Neural cell (in vitro differentiated cells): ENCODE data around the gene RNGTT. TPM values are rescaled to one million over a fixed set of nuclear protein-coding genes. Genes with fewer than 3 reads are reported as not detected.

Source experiments
- H2AFZ ChIP-seq: fragments of 200-600, 300-800 bp; sonication (generic), shearing (Covaris generic); 2 replicates; pipeline ENCODE4 v1.6.0; 2014; ENCODE audit warnings: low read depth, mild to moderate bottlenecking, antibody characterized with exemption, low read length, moderate library complexity
- H3F3A ChIP-seq: fragments of 200-600 bp; shearing (Covaris generic); 2 replicates; pipeline ENCODE4 v1.6.1; 2016; ENCODE audit warnings: mild to moderate bottlenecking, moderate library complexity, mixed read lengths, antibody characterized with exemption, low read length; ENCODE audit not compliant: insufficient read depth, poor library complexity, severe bottlenecking
- H3K27ac ChIP-seq: fragments of 200-600, 300-800 bp; sonication (generic), shearing (Covaris generic); 2 replicates; pipeline ENCODE4 v1.5.1; 2014; ENCODE audit warnings: mild to moderate bottlenecking, low read length, moderate library complexity
- H3K27me3 ChIP-seq: fragments of 300-800, 200-600 bp; sonication (generic), shearing (Covaris generic); 2 replicates; pipeline ENCODE4 v1.6.0; 2014; ENCODE audit warnings: mild to moderate bottlenecking, low read depth, low read length, moderate library complexity; ENCODE audit not compliant: insufficient read depth
- H3K36me3 ChIP-seq: fragments of 300-800, 200-600 bp; sonication (generic), shearing (Covaris generic); 2 replicates; pipeline ENCODE4 v1.5.1; 2014; ENCODE audit warnings: mild to moderate bottlenecking, antibody characterized with exemption, low read length, moderate library complexity; ENCODE audit not compliant: insufficient read depth
- H3K4me2 ChIP-seq: fragments of 300-800, 200-600 bp; sonication (generic), shearing (Covaris generic); 2 replicates; pipeline ENCODE4 v1.6.0; 2014; ENCODE audit warnings: mild to moderate bottlenecking, low read length
- H3K4me3 ChIP-seq: fragments of 300-800, 200-600 bp; sonication (generic), shearing (Covaris generic); 2 replicates; pipeline ENCODE4 v1.5.1; 2014; ENCODE audit warnings: mild to moderate bottlenecking, low read length, moderate library complexity
- H3K79me2 ChIP-seq: fragments of 200-600 bp; shearing (Covaris generic); replicated peaks from 2 replicates; pipeline ENCODE4 v1.6.0; 2014; ENCODE audit warnings: mild to moderate bottlenecking, low read length, moderate library complexity; ENCODE audit not compliant: insufficient read depth
- H3K9ac ChIP-seq: fragments of 300-800, 200-600 bp; sonication (generic), shearing (Covaris generic); 2 replicates; pipeline ENCODE4 v1.6.1; 2016; ENCODE audit warnings: mild to moderate bottlenecking, low read length, mixed read lengths
- H3K9me2 ChIP-seq: fragments of 200-600 bp; shearing (Covaris generic); 2 replicates; pipeline ENCODE4 v1.6.1; 2016; ENCODE audit warnings: mild to moderate bottlenecking, low read length, mixed read lengths; ENCODE audit not compliant: insufficient read depth
- H3K9me3 ChIP-seq: fragments of 200-600, 300-800 bp; sonication (generic), shearing (Covaris generic); 2 replicates; pipeline ENCODE4 v1.6.1; 2016; ENCODE audit warnings: mild to moderate bottlenecking, mixed run types, low read length, moderate library complexity, mixed read lengths
- H4K20me1 ChIP-seq: fragments of 200-600 bp; shearing (Covaris generic); 2 replicates; pipeline ENCODE4 v1.6.1; 2016; ENCODE audit warnings: mild to moderate bottlenecking, mixed run types; ENCODE audit not compliant: insufficient read depth
- CTCF ChIP-seq: fragments of 450-650 bp; IDR thresholded peaks from 2 replicates; pipeline ENCODE4 v1.5.1; 2014; ENCODE audit warnings: antibody characterized with exemption, mild to moderate bottlenecking, moderate library complexity; ENCODE audit not compliant: poor library complexity, severe bottlenecking
- EP300 ChIP-seq: fragments of 450-650 bp; conservative IDR thresholded peaks from 2 replicates; pipeline ENCODE4 v1.6.1; 2014; ENCODE audit warnings: antibody characterized with exemption, mild to moderate bottlenecking, moderate library complexity; ENCODE audit not compliant: poor library complexity, severe bottlenecking
- EZH2 ChIP-seq: fragments of 200-600, 300-800 bp; shearing (Covaris generic), sonication (generic); IDR thresholded peaks from 2 replicates; pipeline ENCODE4 v1.6.1; 2014; ENCODE audit warnings: antibody characterized with exemption, low read length, borderline replicate concordance, mild to moderate bottlenecking; ENCODE audit not compliant: insufficient read depth, poor library complexity, severe bottlenecking
- MXI1 ChIP-seq: fragments of 450-650 bp; conservative IDR thresholded peaks from 2 replicates; pipeline ENCODE4 v1.6.1; 2014; ENCODE audit warnings: antibody characterized with exemption, mild to moderate bottlenecking; ENCODE audit not compliant: poor library complexity, severe bottlenecking
- POLR2AphosphoS5 ChIP-seq: IDR thresholded peaks from 2 replicates; pipeline ENCODE4 v1.6.1; 2012
- RAD21 ChIP-seq: fragments of 450-650 bp; conservative IDR thresholded peaks from 2 replicates; pipeline ENCODE4 v1.6.1; 2014; ENCODE audit warnings: antibody characterized with exemption, mild to moderate bottlenecking, moderate library complexity
- REST ChIP-seq: IDR thresholded peaks from 2 replicates; pipeline ENCODE4 v1.6.1; 2012; ENCODE audit warnings: borderline replicate concordance
- SMC3 ChIP-seq: fragments of 450-650 bp; conservative IDR thresholded peaks from 2 replicates; pipeline ENCODE4 v1.6.1; 2014; ENCODE audit warnings: antibody characterized with exemption, mild to moderate bottlenecking, moderate library complexity; ENCODE audit not compliant: poor library complexity
- TAF1 ChIP-seq: IDR thresholded peaks from 2 replicates; pipeline ENCODE4 v1.6.1; 2012; ENCODE audit warnings: low read depth
- polyA plus RNA-seq: library from polyadenylated mRNA; depleted of rRNA; stranded (reverse); fragments of >200 nt; gene quantifications from 2 replicates; pipeline ENCODE4 v1.2.3, GENCODE V29; 2014

The RNGTT gene
- polyA plus RNA-seq, 1 donor from 2014 or later: 28.3 TPM

- H3K4me3 ChIP-seq: no peak overlapping the region
- no peaks in the 10 kb centered on the region for H4K20me1 ChIP-seq
- peaks cover 7% of the 10 kb centered on the region for H3K9me3 ChIP-seq
- H3K9ac ChIP-seq: no peak overlapping the region
- no peak overlapping the region for H3K4me2 ChIP-seq
- H3K27me3 ChIP-seq: no peaks in the 10 kb centered on the region
- no peaks in the 10 kb centered on the region for H3K79me2 ChIP-seq
- H3K27ac ChIP-seq: no peak overlapping the region
- H3K9me2 ChIP-seq: no peaks in the 10 kb centered on the region
- TF ChIP-seq MXI1: no peak
- TF ChIP-seq RAD21: no peak
- H3K36me3 ChIP-seq: no peaks in the 10 kb centered on the region
- H3F3A ChIP-seq: no peaks in the 10 kb centered on the region
- H2AFZ ChIP-seq: no peak overlapping the region
These were observed 298.3 kb downstream of the RNGTT start for GRCh38 chr6:88665131-88665530.

DNA sequence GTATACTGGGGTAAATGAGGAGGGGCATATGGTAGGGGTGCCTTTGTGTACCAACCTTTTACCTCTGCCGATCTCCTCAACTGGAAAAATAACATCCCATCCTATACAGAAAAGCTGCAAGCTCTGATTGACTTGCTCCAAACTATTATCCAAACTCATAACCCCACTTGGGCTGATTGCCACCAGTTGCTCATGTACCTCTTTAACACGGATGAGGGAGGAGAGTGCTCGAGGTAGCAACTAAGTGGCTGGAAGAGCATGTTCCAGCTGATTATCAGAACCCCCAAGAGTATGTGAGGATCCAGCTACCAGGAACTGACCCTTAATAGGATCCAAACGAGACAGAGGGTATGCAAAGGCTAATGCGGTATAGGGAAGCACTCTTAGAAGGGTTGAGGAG is 299.6 kb downstream of the RNGTT start:
- no peak overlapping the region for H3K4me3 ChIP-seq
- TF ChIP-seq MXI1: no peak
- TF ChIP-seq CTCF: no peak
- TF ChIP-seq POLR2AphosphoS5: no peak
- no peak for TF ChIP-seq TAF1
- TF ChIP-seq RAD21: no peak
- TF ChIP-seq EP300: no peak
- no peak for TF ChIP-seq REST
- TF ChIP-seq EZH2: no peak
- no peak for TF ChIP-seq SMC3
- no peaks in the 10 kb centered on the region for H3K9me2 ChIP-seq
- no peaks in the 10 kb centered on the region for H3F3A ChIP-seq
- H4K20me1 ChIP-seq: no peaks in the 10 kb centered on the region
- H3K9ac ChIP-seq: no peak overlapping the region
- peaks cover 7% of the 10 kb centered on the region for H3K9me3 ChIP-seq
- no peaks in the 10 kb centered on the region for H3K79me2 ChIP-seq
- H3K4me2 ChIP-seq: no peak overlapping the region
- H2AFZ ChIP-seq: no peak overlapping the region
- no peaks in the 10 kb centered on the region for H3K36me3 ChIP-seq
- no peak overlapping the region for H3K27ac ChIP-seq
- no peaks in the 10 kb centered on the region for H3K27me3 ChIP-seq

DNA sequence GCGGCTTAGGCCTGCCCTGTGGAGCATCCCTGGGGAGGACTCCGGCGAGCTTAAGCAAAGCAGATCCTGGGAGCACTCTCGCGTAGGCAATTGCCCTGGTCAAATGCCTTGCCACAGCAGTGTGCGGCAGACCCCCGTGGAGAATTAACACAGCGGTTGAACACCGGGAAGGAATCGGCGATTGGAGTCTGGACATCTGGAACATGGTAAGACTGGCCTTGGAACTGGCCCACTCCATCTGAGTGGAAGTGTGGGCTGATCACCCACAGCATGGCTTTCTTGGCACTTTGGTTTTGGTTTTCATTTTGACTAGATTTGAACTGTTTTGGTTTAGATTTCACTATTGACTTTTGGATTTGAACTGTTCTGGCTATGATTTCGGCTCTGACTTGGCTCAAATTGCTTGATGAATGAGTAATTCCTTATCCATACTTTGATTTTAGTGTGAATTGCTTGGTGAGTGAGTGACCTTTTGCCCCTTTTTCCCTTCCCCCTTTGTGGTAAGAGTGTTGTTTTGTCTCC is 300.7 kb downstream of the RNGTT start:
- H2AFZ ChIP-seq: no peak overlapping the region
- peaks cover 7% of the 10 kb centered on the region for H3K9me3 ChIP-seq
- H4K20me1 ChIP-seq: no peaks in the 10 kb centered on the region

More for the DNA sequence above, 300.7 kb downstream of the RNGTT start:
- Histone ChIP-seq H3K36me3 (no peaks in the 10 kb centered on the region), H3K4me2 (no peak overlapping the region), H3K4me3 (no peak overlapping the region), H3K9ac (no peak overlapping the region), H3F3A (no peaks in the 10 kb centered on the region), H3K27ac (no peak overlapping the region), H3K9me2 (no peaks in the 10 kb centered on the region), H3K27me3 (no peaks in the 10 kb centered on the region), H3K79me2 (no peaks in the 10 kb centered on the region)
- TF ChIP-seq EP300 (no peak), CTCF (no peak), TAF1 (no peak), EZH2 (no peak), POLR2AphosphoS5 (no peak), SMC3 (no peak), RAD21 (no peak), MXI1 (no peak), REST (no peak)
